MCF 10A (cell line): ENCODE results near the gene PIK3C2G. TPM values are rescaled to one million over a fixed set of nuclear protein-coding genes. Genes with fewer than 3 reads are reported as not detected.

ENCODE experiments used
- BruUV-seq: library from RNA; stranded (reverse); fragments of 400-500 nt; replicated peaks from 2 replicates; lab custom pipeline; 2021; lab: Mats Ljungman, UMichigan
- CTCF ChIA-PET: fragments of 300-600 bp; sonication (Branson Sonifier 250); formaldehyde crosslinking; extraction: SDS; loops from one replicate; lab custom pipeline; 2021; ENCODE audit warnings: antibody characterized with exemption, inconsistent platforms; lab: Yijun Ruan, JAX
- POLR2A ChIA-PET: fragments of 300-600, 350-650 bp; sonication (Branson Sonifier 250); formaldehyde crosslinking; extraction: SDS; loops from one replicate; lab custom pipeline; 2020; ENCODE audit warnings: antibody characterized with exemption, inconsistent platforms; lab: Yijun Ruan, JAX
- DNase-seq: peaks from one replicate; pipeline ENCODE4 v3.0.0-alpha.2; 2018; ENCODE audit not compliant: unreplicated experiment
- H3K27ac Mint-ChIP-seq: one replicate; pipeline ENCODE4 v1.8.0; 2022; ENCODE audit warnings: mild to moderate bottlenecking, low read depth, mixed read lengths; ENCODE audit not compliant: unreplicated experiment
- H3K27me3 Mint-ChIP-seq: one replicate; pipeline ENCODE4 v1.8.0; 2022; ENCODE audit warnings: mixed read lengths; ENCODE audit not compliant: insufficient read depth, unreplicated experiment
- H3K36me3 Mint-ChIP-seq: one replicate; pipeline ENCODE4 v1.8.0; 2022; ENCODE audit warnings: mild to moderate bottlenecking, moderate library complexity, mixed read lengths; ENCODE audit not compliant: insufficient read depth, unreplicated experiment
- H3K4me1 Mint-ChIP-seq: one replicate; pipeline ENCODE4 v1.8.0; 2022; ENCODE audit warnings: mixed read lengths; ENCODE audit not compliant: insufficient read depth, unreplicated experiment
- H3K4me3 Mint-ChIP-seq: one replicate; pipeline ENCODE4 v1.8.0; 2022; ENCODE audit warnings: mild to moderate bottlenecking, moderate library complexity, mixed read lengths; ENCODE audit not compliant: unreplicated experiment
- H3K9me3 Mint-ChIP-seq: one replicate; pipeline ENCODE4 v1.8.0; 2022; ENCODE audit warnings: mixed read lengths; ENCODE audit not compliant: unreplicated experiment
- CTCF ChIP-seq: fragments of 200-600 bp; IDR thresholded peaks from one replicate; pipeline ENCODE4 v1.8.0; 2022; ENCODE audit warnings: antibody characterized with exemption, mild to moderate bottlenecking; ENCODE audit not compliant: unreplicated experiment
- intact Hi-C: fragments of 100-400 bp; cut with micrococcal nuclease; formaldehyde crosslinking; loops from 2 replicates; pipeline ENCODE4 v1.14.1; 2022
- total RNA-seq: library from RNA; stranded (reverse); gene quantifications from 2 replicates; pipeline ENCODE4 v1.2.3, GENCODE V29; 2022

Gene PIK3C2G
- total RNA-seq, 1 experiment from 2014 or later: 10.6 TPM

- TF ChIP-seq CTCF: no peak
- ChIA-PET CTCF (interaction anchor here (1.8 kb wide), 1 partner anchor 39 kb away, joined by 4 read pairs; no protein-coding TSS in a partner anchor), POLR2A (no interaction called here)
- Mint-ChIP-seq H3K9me3 (peaks cover 16% of the 10 kb centered on the region), H3K27me3 (no peaks in the 10 kb centered on the region), H3K36me3 (no peaks in the 10 kb centered on the region), H3K4me1 (peaks cover 4% of the 10 kb centered on the region), H3K4me3 (no peak overlapping the region), H3K27ac (no peak overlapping the region)
- DNase-seq: no peak
- BruUV-seq: no TSS peak
- intact Hi-C loops: no loop called here
Measured at GRCh38 chr12:18454330-18454729, 193.0 kb downstream of the PIK3C2G start.

GRCh38 chr12:18456344-18456743 lies 195.0 kb downstream of the PIK3C2G start:
- CTCF ChIA-PET: interaction anchor here (0.7 to 1.1 kb wide), 2 partner anchors 24 to 26 kb away, joined by 4 to 5 read pairs; no protein-coding TSS in a partner anchor
- DNase-seq: no peak
- Mint-ChIP-seq H3K9me3 (peaks cover 11% of the 10 kb centered on the region), H3K36me3 (no peaks in the 10 kb centered on the region), H3K4me3 (no peak overlapping the region), H3K27me3 (no peaks in the 10 kb centered on the region), H3K27ac (no peak overlapping the region), H3K4me1 (peaks cover 4% of the 10 kb centered on the region)
- no peak for TF ChIP-seq CTCF
- no TSS peak for BruUV-seq
- POLR2A ChIA-PET: no interaction called here
- intact Hi-C loops: no loop called here

- DNase-seq: no peak
- ChIA-PET POLR2A (no interaction called here), CTCF (no interaction called here)
- TF ChIP-seq CTCF: no peak
- intact Hi-C loops: no loop called here
- H3K27me3 Mint-ChIP-seq: no peaks in the 10 kb centered on the region
- H3K27ac Mint-ChIP-seq: no peak overlapping the region
- peaks cover 12% of the 10 kb centered on the region for H3K4me1 Mint-ChIP-seq
- no TSS peak for BruUV-seq
- no peak overlapping the region for H3K4me3 Mint-ChIP-seq
- H3K36me3 Mint-ChIP-seq: no peaks in the 10 kb centered on the region
- peaks cover 8% of the 10 kb centered on the region for H3K9me3 Mint-ChIP-seq
Measured at GRCh38 chr12:18457362-18457761, 196.0 kb downstream of the PIK3C2G start.

GRCh38 chr12:18461758-18462157 lies 200.4 kb downstream of the PIK3C2G start:
- intact Hi-C loops: no loop called here
- TF ChIP-seq CTCF: no peak
- no TSS peak for BruUV-seq
- Mint-ChIP-seq H3K4me1 (peaks cover 21% of the 10 kb centered on the region), H3K27ac (peak overlapping the region; percentile 26), H3K4me3 (no peak overlapping the region), H3K36me3 (no peaks in the 10 kb centered on the region), H3K27me3 (no peaks in the 10 kb centered on the region), H3K9me3 (no peaks in the 10 kb centered on the region)
- CTCF ChIA-PET: interaction anchor here (0.5 to 0.9 kb wide), 2 partner anchors 32 to 724 kb away, joined by 3 to 5 read pairs; no protein-coding TSS in a partner anchor
- no peak for DNase-seq
- POLR2A ChIA-PET: interaction anchor here (0.6 to 1.5 kb wide), 4 partner anchors 18 to 201 kb away, joined by 3 to 5 read pairs (median 3); no protein-coding TSS in a partner anchor
